H1 (cell line): ENCODE measurements around the gene LHPP.
A peak's percentile ranks its signal among the peaks of the same experiment; 100 is the strongest.

Experiments used
- CTCF ChIP-seq, 3 experiments: IDR thresholded peaks; 1 replicate in 2 of 3; 2 replicates in 1 of 3; pipeline versions ENCODE4 v1.5.1 to v1.6.1; 2011; ENCODE audit warnings: low read length in 3 of 3, mild to moderate bottlenecking in 3 of 3, inconsistent platforms in 2 of 3, low read depth in 1 of 3, moderate library complexity in 1 of 3; ENCODE audit not compliant: insufficient read depth in 1 of 3; ENCODE audit errors: control extremely low read depth in 1 of 3
- POLR2A ChIP-seq, 2 experiments: IDR thresholded peaks; 1 replicate in 1 of 2; 2 replicates in 1 of 2; pipeline ENCODE4 v1.6.1; 2011; ENCODE audit warnings: low read depth in 2 of 2, low read length in 2 of 2, mild to moderate bottlenecking in 2 of 2; ENCODE audit errors: control extremely low read depth in 1 of 2

GRCh38 chr10:124636271-124636995 is 174.8 kb downstream of the LHPP start:
- TF ChIP-seq CTCF (IDR thresholded peaks at IDR 0.05; ENCODE audit: control extremely low read depth in 1 of 3, insufficient read depth in 1 of 3, low read depth in 1 of 3, low read length in 3 of 3) (peak; percentile 48 to 55 (median 53)), POLR2A (IDR thresholded peaks at IDR 0.05; ENCODE audit: control extremely low read depth in 1 of 2, low read depth in 2 of 2, low read length in 2 of 2) (no peak)
